Neural cell (in vitro differentiated cells): Measurements from ENCODE around the gene MYH7B. TPM values are rescaled to one million over a fixed set of nuclear protein-coding genes. Genes with fewer than 3 reads are reported as not detected.

Source experiments
- H2AFZ ChIP-seq: fragments of 200-600, 300-800 bp; sonication (generic), shearing (Covaris generic); 2 replicates; pipeline ENCODE4 v1.6.0; 2014; ENCODE audit warnings: low read depth, mild to moderate bottlenecking, antibody characterized with exemption, low read length, moderate library complexity
- H3F3A ChIP-seq: fragments of 200-600 bp; shearing (Covaris generic); 2 replicates; pipeline ENCODE4 v1.6.1; 2016; ENCODE audit warnings: mild to moderate bottlenecking, moderate library complexity, mixed read lengths, antibody characterized with exemption, low read length; ENCODE audit not compliant: insufficient read depth, poor library complexity, severe bottlenecking
- H3K27ac ChIP-seq: fragments of 200-600, 300-800 bp; sonication (generic), shearing (Covaris generic); 2 replicates; pipeline ENCODE4 v1.5.1; 2014; ENCODE audit warnings: mild to moderate bottlenecking, low read length, moderate library complexity
- H3K27me3 ChIP-seq: fragments of 300-800, 200-600 bp; sonication (generic), shearing (Covaris generic); 2 replicates; pipeline ENCODE4 v1.6.0; 2014; ENCODE audit warnings: mild to moderate bottlenecking, low read depth, low read length, moderate library complexity; ENCODE audit not compliant: insufficient read depth
- H3K36me3 ChIP-seq: fragments of 300-800, 200-600 bp; sonication (generic), shearing (Covaris generic); 2 replicates; pipeline ENCODE4 v1.5.1; 2014; ENCODE audit warnings: mild to moderate bottlenecking, antibody characterized with exemption, low read length, moderate library complexity; ENCODE audit not compliant: insufficient read depth
- H3K4me2 ChIP-seq: fragments of 300-800, 200-600 bp; sonication (generic), shearing (Covaris generic); 2 replicates; pipeline ENCODE4 v1.6.0; 2014; ENCODE audit warnings: mild to moderate bottlenecking, low read length
- H3K4me3 ChIP-seq: fragments of 300-800, 200-600 bp; sonication (generic), shearing (Covaris generic); 2 replicates; pipeline ENCODE4 v1.5.1; 2014; ENCODE audit warnings: mild to moderate bottlenecking, low read length, moderate library complexity
- H3K79me2 ChIP-seq: fragments of 200-600 bp; shearing (Covaris generic); replicated peaks from 2 replicates; pipeline ENCODE4 v1.6.0; 2014; ENCODE audit warnings: mild to moderate bottlenecking, low read length, moderate library complexity; ENCODE audit not compliant: insufficient read depth
- H3K9ac ChIP-seq: fragments of 300-800, 200-600 bp; sonication (generic), shearing (Covaris generic); 2 replicates; pipeline ENCODE4 v1.6.1; 2016; ENCODE audit warnings: mild to moderate bottlenecking, low read length, mixed read lengths
- H3K9me2 ChIP-seq: fragments of 200-600 bp; shearing (Covaris generic); 2 replicates; pipeline ENCODE4 v1.6.1; 2016; ENCODE audit warnings: mild to moderate bottlenecking, low read length, mixed read lengths; ENCODE audit not compliant: insufficient read depth
- H3K9me3 ChIP-seq: fragments of 200-600, 300-800 bp; sonication (generic), shearing (Covaris generic); 2 replicates; pipeline ENCODE4 v1.6.1; 2016; ENCODE audit warnings: mild to moderate bottlenecking, mixed run types, low read length, moderate library complexity, mixed read lengths
- H4K20me1 ChIP-seq: fragments of 200-600 bp; shearing (Covaris generic); 2 replicates; pipeline ENCODE4 v1.6.1; 2016; ENCODE audit warnings: mild to moderate bottlenecking, mixed run types; ENCODE audit not compliant: insufficient read depth
- CTCF ChIP-seq: fragments of 450-650 bp; IDR thresholded peaks from 2 replicates; pipeline ENCODE4 v1.5.1; 2014; ENCODE audit warnings: antibody characterized with exemption, mild to moderate bottlenecking, moderate library complexity; ENCODE audit not compliant: poor library complexity, severe bottlenecking
- EP300 ChIP-seq: fragments of 450-650 bp; conservative IDR thresholded peaks from 2 replicates; pipeline ENCODE4 v1.6.1; 2014; ENCODE audit warnings: antibody characterized with exemption, mild to moderate bottlenecking, moderate library complexity; ENCODE audit not compliant: poor library complexity, severe bottlenecking
- EZH2 ChIP-seq: fragments of 200-600, 300-800 bp; shearing (Covaris generic), sonication (generic); IDR thresholded peaks from 2 replicates; pipeline ENCODE4 v1.6.1; 2014; ENCODE audit warnings: antibody characterized with exemption, low read length, borderline replicate concordance, mild to moderate bottlenecking; ENCODE audit not compliant: insufficient read depth, poor library complexity, severe bottlenecking
- MXI1 ChIP-seq: fragments of 450-650 bp; conservative IDR thresholded peaks from 2 replicates; pipeline ENCODE4 v1.6.1; 2014; ENCODE audit warnings: antibody characterized with exemption, mild to moderate bottlenecking; ENCODE audit not compliant: poor library complexity, severe bottlenecking
- POLR2AphosphoS5 ChIP-seq: IDR thresholded peaks from 2 replicates; pipeline ENCODE4 v1.6.1; 2012
- RAD21 ChIP-seq: fragments of 450-650 bp; conservative IDR thresholded peaks from 2 replicates; pipeline ENCODE4 v1.6.1; 2014; ENCODE audit warnings: antibody characterized with exemption, mild to moderate bottlenecking, moderate library complexity
- REST ChIP-seq: IDR thresholded peaks from 2 replicates; pipeline ENCODE4 v1.6.1; 2012; ENCODE audit warnings: borderline replicate concordance
- SMC3 ChIP-seq: fragments of 450-650 bp; conservative IDR thresholded peaks from 2 replicates; pipeline ENCODE4 v1.6.1; 2014; ENCODE audit warnings: antibody characterized with exemption, mild to moderate bottlenecking, moderate library complexity; ENCODE audit not compliant: poor library complexity
- TAF1 ChIP-seq: IDR thresholded peaks from 2 replicates; pipeline ENCODE4 v1.6.1; 2012; ENCODE audit warnings: low read depth
- polyA plus RNA-seq: library from polyadenylated mRNA; depleted of rRNA; stranded (reverse); fragments of >200 nt; gene quantifications from 2 replicates; pipeline ENCODE4 v1.2.3, GENCODE V29; 2014

Gene MYH7B
- polyA plus RNA-seq, 1 donor from 2014 or later: not detected

- H3K4me2 ChIP-seq: no peak overlapping the region
- H3K27me3 ChIP-seq: no peaks in the 10 kb centered on the region
- H4K20me1 ChIP-seq: no peaks in the 10 kb centered on the region
- no peaks in the 10 kb centered on the region for H3F3A ChIP-seq
- peaks cover 5% of the 10 kb centered on the region for H3K36me3 ChIP-seq
- H3K27ac ChIP-seq: no peak overlapping the region
- no peak overlapping the region for H2AFZ ChIP-seq
- TF ChIP-seq EZH2: no peak
- TF ChIP-seq TAF1: no peak
- TF ChIP-seq MXI1: no peak
- TF ChIP-seq SMC3: no peak
- TF ChIP-seq EP300: no peak
- no peak for TF ChIP-seq CTCF
- TF ChIP-seq REST: no peak
- TF ChIP-seq RAD21: no peak
- no peak for TF ChIP-seq POLR2AphosphoS5
- no peak overlapping the region for H3K9ac ChIP-seq
- no peaks in the 10 kb centered on the region for H3K79me2 ChIP-seq
- no peaks in the 10 kb centered on the region for H3K9me3 ChIP-seq
- H3K9me2 ChIP-seq: no peaks in the 10 kb centered on the region
- H3K4me3 ChIP-seq: no peak overlapping the region
Observed at GRCh38 chr20:34938466-34939163, 17.1 kb upstream of the MYH7B start.

GRCh38 chr20:34940081-34940481 lies 15.6 kb upstream of the MYH7B start:
- H3K9me3 ChIP-seq: no peaks in the 10 kb centered on the region
- H3K4me3 ChIP-seq: no peak overlapping the region
- no peaks in the 10 kb centered on the region for H4K20me1 ChIP-seq
- no peaks in the 10 kb centered on the region for H3F3A ChIP-seq
- H3K9me2 ChIP-seq: no peaks in the 10 kb centered on the region
- no peaks in the 10 kb centered on the region for H3K79me2 ChIP-seq
- H3K4me2 ChIP-seq: no peak overlapping the region
- H3K9ac ChIP-seq: no peak overlapping the region
- no peak overlapping the region for H2AFZ ChIP-seq
- TF ChIP-seq RAD21 (no peak), SMC3 (no peak)
- H3K27ac ChIP-seq: no peak overlapping the region
- peaks cover 5% of the 10 kb centered on the region for H3K36me3 ChIP-seq
- no peaks in the 10 kb centered on the region for H3K27me3 ChIP-seq
